Measurements from ENCODE around the gene ZNF575.

- TF ChIP-seq CTCF (tag by site-specific recombination; IDR thresholded peaks at IDR 0.05) (no peak), ZNF776 (tag by site-specific recombination; IDR thresholded peaks at IDR 0.05; ENCODE audit: borderline replicate concordance) (no peak), ZBTB10 (tag by site-specific recombination; IDR thresholded peaks at IDR 0.05) (no peak), KLF10 (tag by site-specific recombination; IDR thresholded peaks at IDR 0.05) (no peak), ZNF514 (tag by site-specific recombination; IDR thresholded peaks at IDR 0.05) (no peak)
These were observed 7.4 kb downstream of the ZNF575 start for GRCh38 chr19:43540381-43540780.

All from HEK293 (cell line).